K562 (cell line): Measurements from ENCODE around the gene DTNBP1. TPM values are rescaled to one million over a fixed set of nuclear protein-coding genes. Genes with fewer than 3 reads are reported as not detected.

ENCODE experiments used
- ATAC-seq: fragments of 200-7000 bp; cut with Tn5 transposase; 3 replicates; pipeline ENCODE4 v1.9.1; 2020; ENCODE audit warnings: moderate library complexity
- BruUV-seq: library from RNA; stranded (reverse); fragments of 400-500 nt; replicated peaks from 2 replicates; lab custom pipeline; 2021; lab: Mats Ljungman, UMichigan
- CTCF ChIA-PET: fragments of 300-600 bp; formaldehyde crosslinking; extraction: SDS; loops from one replicate; lab custom pipeline; 2021; ENCODE audit warnings: low intra/inter-chr PET ratio; lab: Yijun Ruan, JAX
- POLR2A ChIA-PET: fragments of 300-600, 350-650 bp; sonication (Branson Sonifier 250); formaldehyde crosslinking; extraction: SDS; loops from one replicate; lab custom pipeline; 2021; ENCODE audit warnings: antibody characterized with exemption, inconsistent platforms; lab: Yijun Ruan, JAX
- DNase-seq, 4 experiments: peaks; one replicate each; pipeline versions ENCODE4 v3.0.0 to v3.0.0-alpha.2; 2011 to 2018; ENCODE audit warnings: low spot score in 3 of 4, mixed read lengths in 3 of 4; ENCODE audit errors: extremely low read depth in 1 of 4
- FAIRE-seq: peaks from 2 replicates; lab custom pipeline; 2011; peaks lifted over from hg19 to GRCh38; lab: Jason Lieb, UNC
- H2AFZ ChIP-seq: 2 replicates; pipeline ENCODE4 v1.6.0; 2011; ENCODE audit warnings: low read depth, low read length, control low read depth, inconsistent platforms
- H3K27ac ChIP-seq: fragments of 200-600 bp; 3 replicates; pipeline ENCODE4 v1.8.0; 2011; ENCODE audit warnings: low read depth, mild to moderate bottlenecking, control low read depth, inconsistent platforms, low read length, moderate library complexity, mixed read lengths; ENCODE audit errors: extremely low read depth
- H3K27me3 ChIP-seq, 2 experiments: fragments of 300-600 bp in 1 of 2; 2 replicates in 1 of 2; 3 replicates in 1 of 2; pipeline versions ENCODE4 v1.6.0 to v1.8.0; 2011; ENCODE audit warnings: inconsistent platforms in 2 of 2, low read length in 2 of 2, mild to moderate bottlenecking in 1 of 2, mixed read lengths in 1 of 2, moderate library complexity in 1 of 2; ENCODE audit not compliant: control insufficient read depth in 2 of 2, insufficient read depth in 2 of 2
- H3K36me3 ChIP-seq: fragments of 300-600 bp; 3 replicates; pipeline ENCODE4 v1.8.0; 2011; ENCODE audit warnings: mild to moderate bottlenecking, low read length, inconsistent platforms; ENCODE audit not compliant: control insufficient read depth, insufficient read depth
- H3K4me1 ChIP-seq, 2 experiments: fragments of 200-600 bp in 1 of 2; replicated peaks in 1 of 2; 2 replicates in 1 of 2; 3 replicates in 1 of 2; pipeline versions ENCODE4 v1.5.1 to v1.8.0; 2011; ENCODE audit warnings: inconsistent platforms in 2 of 2, low read length in 2 of 2, mild to moderate bottlenecking in 1 of 2, mixed read lengths in 1 of 2, moderate library complexity in 1 of 2; ENCODE audit not compliant: control insufficient read depth in 2 of 2, insufficient read depth in 2 of 2
- H3K4me2 ChIP-seq: 2 replicates; pipeline ENCODE4 v1.6.1; 2011; ENCODE audit warnings: low read length, control low read depth, inconsistent platforms, mixed read lengths; ENCODE audit not compliant: insufficient read depth
- H3K4me3 ChIP-seq: fragments of 200-600 bp; sonication (generic), shearing (Covaris generic); 2 replicates; pipeline ENCODE4 v1.5.1; 2016; ENCODE audit warnings: control low read depth, inconsistent platforms
- H3K79me2 ChIP-seq: fragments of 200-600 bp; 3 replicates; pipeline ENCODE4 v1.8.0; 2011; ENCODE audit warnings: low read length, inconsistent platforms; ENCODE audit not compliant: control insufficient read depth, insufficient read depth
- H3K9ac ChIP-seq, 2 experiments: 2 replicates each; pipeline versions ENCODE4 v1.6.0 to v1.6.1; 2011; ENCODE audit warnings: low read depth in 2 of 2, low read length in 2 of 2, control low read depth in 1 of 2, inconsistent platforms in 1 of 2, mild to moderate bottlenecking in 1 of 2, mixed read lengths in 1 of 2; ENCODE audit not compliant: insufficient read depth in 1 of 2
- H3K9me1 ChIP-seq: one replicate; pipeline ENCODE4 v1.6.0; 2011; ENCODE audit warnings: inconsistent platforms, mild to moderate bottlenecking, low read length, moderate library complexity; ENCODE audit not compliant: control insufficient read depth, insufficient read depth
- H3K9me3 ChIP-seq: replicated peaks from 2 replicates; pipeline ENCODE4 v1.5.1; 2011; ENCODE audit warnings: low read depth, low read length, inconsistent platforms; ENCODE audit not compliant: control insufficient read depth, insufficient read depth
- H4K20me1 ChIP-seq: replicated peaks from 2 replicates; pipeline ENCODE4 v1.6.1; 2011; ENCODE audit warnings: low read length, inconsistent platforms, mixed read lengths; ENCODE audit not compliant: control insufficient read depth, insufficient read depth
- MEIS2 ChIP-seq: fragments of 450-650 bp; IDR thresholded peaks from 2 replicates; pipeline ENCODE4 v1.6.1; 2014; ENCODE audit warnings: mild to moderate bottlenecking; ENCODE audit not compliant: partially characterized antibody
- SFPQ ChIP-seq: fragments of 200-400 bp; formaldehyde crosslinking; IDR thresholded peaks from 2 replicates; pipeline ENCODE4 v1.6.1; 2017; ENCODE audit warnings: mild to moderate bottlenecking, low read depth, low read length, moderate library complexity
- THAP12 ChIP-seq: fragments of 250-450 bp; sonication (Bioruptor Pico); IDR thresholded peaks from 2 replicates; pipeline ENCODE4 v1.9.0; 2021; ENCODE audit warnings: mild to moderate bottlenecking, inconsistent platforms
- THRA ChIP-seq: fragments of 450-650 bp; IDR thresholded peaks from 2 replicates; pipeline ENCODE4 v1.6.1; 2017; ENCODE audit warnings: mild to moderate bottlenecking, moderate library complexity
- ZC3H4 ChIP-seq: sonication (generic); formaldehyde crosslinking; IDR thresholded peaks from 2 replicates; pipeline ENCODE4 v1.9.0; 2021; ENCODE audit warnings: missing genetic modification reagents, borderline replicate concordance
- ZNF592 ChIP-seq: fragments of 450-650 bp; IDR thresholded peaks from 2 replicates; pipeline ENCODE4 v1.6.1; 2017; ENCODE audit warnings: antibody characterized with exemption, mild to moderate bottlenecking
- ZNF740 ChIP-seq, 3 experiments: fragments of 200-800 bp in 1 of 3; sonication (Bioruptor generic) in 1 of 3; sonication (generic) in 1 of 3; formaldehyde crosslinking in 1 of 3; IDR thresholded peaks; 2 replicates each; pipeline versions ENCODE4 v1.6.1 to v1.8.0; 2016 to 2022; ENCODE audit warnings: mild to moderate bottlenecking in 2 of 3, missing compliant biosample characterization in 2 of 3, missing genetic modification characterization in 2 of 3, missing genetic modification reagents in 1 of 3
- ZNF77 ChIP-seq: fragments of 250-450 bp; sonication (Bioruptor Pico); IDR thresholded peaks from 2 replicates; pipeline ENCODE4 v1.5.0; 2020
- WGBS: fragments of 100-300 bp; shearing (Covaris generic); methylation state at CpG from one replicate; pipeline ENCODE4 v1.1.6; 2016; ENCODE audit warnings: low coverage, mixed read lengths; ENCODE audit not compliant: insufficient coverage; ENCODE audit errors: missing lambda C conversion rate; 5-methylcytosine and 5-hydroxymethylcytosine counted together
- in situ Hi-C: fragments of 300-500 bp; cut with MboI; formaldehyde crosslinking; loops from 4 replicates; pipeline ENCODE4 v1.15.0; 2018; ENCODE audit warnings: inconsistent platforms, mixed read lengths
- intact Hi-C: fragments of 100-400 bp; cut with micrococcal nuclease; formaldehyde crosslinking; loops from 2 replicates; pipeline ENCODE4 v1.14.2; 2022
- polyA plus RNA-seq, 8 experiments: library from polyadenylated mRNA; depleted of rRNA in 4 of 8; stranded (reverse) in 5 of 8; unstranded in 3 of 8; fragments of >200 nt; fragmentation: Nextera tagmentation in 2 of 8; fragmentation: Illumina TruSeq in 1 of 8; extraction: Ambion mirVana in 2 of 8; extraction: Trizol in 1 of 8; gene quantifications; 2 replicates each; pipeline versions ENCODE4 v1.2.1 to v1.2.3, GENCODE V29; 2011 to 2014; ENCODE audit warnings: inconsistent platforms in 1 of 8, missing spikeins in 1 of 8
- total RNA-seq, 7 experiments: library from RNA; depleted of rRNA in 6 of 7; stranded (reverse); fragments of >200 nt in 6 of 7; fragmentation: Illumina TruSeq in 2 of 7; extraction: Trizol in 2 of 7; gene quantifications; 2 replicates each; pipeline versions ENCODE4 v1.2.1 to v1.2.3, GENCODE V29; 2011 to 2021; ENCODE audit warnings: low replicate concordance in 1 of 7

DTNBP1 gene
- total and polyA plus RNA-seq, 9 of the 15 experiments (the other 6 are each of a cell fraction or from before 2014, with no cell fraction given): 16.7 to 54.5 (median 21.4) TPM

- no peak overlapping the region for H3K4me3 ChIP-seq
- peaks cover 0 to 5% of the 10 kb centered on the region in 2 experiments; a peak in 3 of 5 replicates for H3K4me1 ChIP-seq
- WGBS: 61% methylated on average over 2 of the region's 2 CpGs
- FAIRE-seq: no peak
- intact Hi-C loops (no loop called here), in situ Hi-C loops (no loop called here)
- H3K36me3 ChIP-seq: peaks cover 28% of the 10 kb centered on the region; the same call in 2 of the 3 replicates
- ChIA-PET CTCF (no interaction called here), POLR2A (interaction anchor here (1.1 to 2.7 kb wide), 2 partner anchors 13 to 529 kb away, joined by 3 to 14 read pairs; no protein-coding TSS in a partner anchor)
- H3K79me2 ChIP-seq: no peaks in the 10 kb centered on the region
- no peak for DNase-seq
- H3K9ac ChIP-seq: no peak overlapping the region
- no peak overlapping the region for H3K27ac ChIP-seq
- H2AFZ ChIP-seq: no peak overlapping the region
- no peak overlapping the region for H3K4me2 ChIP-seq
- H3K9me3 ChIP-seq: no peaks in the 10 kb centered on the region
- H4K20me1 ChIP-seq: no peaks in the 10 kb centered on the region
- BruUV-seq: no TSS peak
- H3K9me1 ChIP-seq: no peaks in the 10 kb centered on the region
- ATAC-seq: no peak
- no peaks in the 10 kb centered on the region for H3K27me3 ChIP-seq
- TF ChIP-seq ZNF592: no peak
- TF ChIP-seq MEIS2: no peak
- no peak for TF ChIP-seq SFPQ
- TF ChIP-seq THAP12: no peak
- no peak for TF ChIP-seq ZNF740 (CRISPR knock-in tag; IDR thresholded peaks at IDR 0.05)
- TF ChIP-seq ZNF740 (tag; IDR thresholded peaks at IDR 0.05): no peak
- no peak for TF ChIP-seq THRA
- TF ChIP-seq ZNF77 (CRISPR knock-in tag): no peak
- no peak for TF ChIP-seq ZC3H4
These were observed 55.2 kb downstream of the DTNBP1 start for GRCh38 chr6:15607603-15608002.
